K562 (cell line): Measurements from ENCODE around the gene NAGLU. TPM values are rescaled to one million over a fixed set of nuclear protein-coding genes. Genes with fewer than 3 reads are reported as not detected.

Experiments used
- GTF3C2 ChIP-seq: IDR thresholded peaks from 3 replicates; pipeline ENCODE4 v1.6.1; 2011; ENCODE audit warnings: borderline replicate concordance, mild to moderate bottlenecking, moderate library complexity; ENCODE audit not compliant: insufficient read length; ENCODE audit errors: extremely low read depth
- PKNOX1 ChIP-seq: fragments of 450-650 bp; IDR thresholded peaks from 2 replicates; pipeline ENCODE4 v1.6.1; 2016
- PPARD ChIP-seq: fragments of 250-450 bp; sonication (Bioruptor Pico); IDR thresholded peaks from 2 replicates; pipeline ENCODE4 v1.8.0; 2022; ENCODE audit warnings: inconsistent platforms, mild to moderate bottlenecking, moderate library complexity
- RBM25 ChIP-seq: fragments of 200-400 bp; formaldehyde crosslinking; IDR thresholded peaks from 2 replicates; pipeline ENCODE4 v1.6.1; 2018; ENCODE audit warnings: low read length, low read depth, moderate library complexity; ENCODE audit not compliant: severe bottlenecking
- SMAD4 ChIP-seq: fragments of 250-450 bp; sonication (Bioruptor Pico); conservative IDR thresholded peaks from 2 replicates; pipeline ENCODE4 v1.8.0; 2021; ENCODE audit warnings: inconsistent platforms, mild to moderate bottlenecking, moderate library complexity
- TBL1XR1 ChIP-seq, 2 experiments: IDR thresholded peaks; 2 replicates each; pipeline ENCODE4 v1.6.1; 2012; ENCODE audit warnings: improper control_type of control experiment in 2 of 2, low read length in 2 of 2, mild to moderate bottlenecking in 1 of 2
- UBTF ChIP-seq, 2 experiments: IDR thresholded peaks; 2 replicates each; pipeline ENCODE4 v1.6.1; 2012; ENCODE audit warnings: improper control_type of control experiment in 2 of 2, low read depth in 2 of 2, low read length in 2 of 2, borderline replicate concordance in 1 of 2
- ZHX1 ChIP-seq: fragments of 150-350 bp; conservative IDR thresholded peaks from 2 replicates; pipeline ENCODE4 v1.6.1; 2014; ENCODE audit warnings: low read length
- ZNF224 ChIP-seq: sonication (generic); formaldehyde crosslinking; IDR thresholded peaks from 2 replicates; pipeline ENCODE4 v1.8.0; 2022; ENCODE audit warnings: mild to moderate bottlenecking, missing genetic modification reagents
- ZNF398 ChIP-seq: fragments of 250-450 bp; sonication (Bioruptor Pico); IDR thresholded peaks from 2 replicates; pipeline ENCODE4 v1.8.0; 2021; ENCODE audit warnings: moderate library complexity, mild to moderate bottlenecking, inconsistent platforms
- ZNF518B ChIP-seq: fragments of 250-450 bp; sonication (Bioruptor Pico); IDR thresholded peaks from 2 replicates; pipeline ENCODE4 v1.5.0; 2021; ENCODE audit warnings: mild to moderate bottlenecking, moderate library complexity
- polyA plus RNA-seq, 8 experiments: library from polyadenylated mRNA; depleted of rRNA in 4 of 8; stranded (reverse) in 5 of 8; unstranded in 3 of 8; fragments of >200 nt; fragmentation: Nextera tagmentation in 2 of 8; fragmentation: Illumina TruSeq in 1 of 8; extraction: Ambion mirVana in 2 of 8; extraction: Trizol in 1 of 8; gene quantifications; 2 replicates each; pipeline versions ENCODE4 v1.2.1 to v1.2.3, GENCODE V29; 2011 to 2014; ENCODE audit warnings: inconsistent platforms in 1 of 8, missing spikeins in 1 of 8
- total RNA-seq, 7 experiments: library from RNA; depleted of rRNA in 6 of 7; stranded (reverse); fragments of >200 nt in 6 of 7; fragmentation: Illumina TruSeq in 2 of 7; extraction: Trizol in 2 of 7; gene quantifications; 2 replicates each; pipeline versions ENCODE4 v1.2.1 to v1.2.3, GENCODE V29; 2011 to 2021; ENCODE audit warnings: low replicate concordance in 1 of 7

NAGLU gene
- total and polyA plus RNA-seq, 9 of the 15 experiments (the other 6 are each of a cell fraction or from before 2014, with no cell fraction given), result 0.04 to 21.5 (median 8.5) TPM

GRCh38 chr17:42553866-42554249, 17.8 kb downstream of the NAGLU start (continued):
- no peak for TF ChIP-seq GTF3C2
- no peak for TF ChIP-seq ZHX1
- TF ChIP-seq PPARD (CRISPR knock-in tag), result no peak
- TF ChIP-seq ZNF398 (CRISPR knock-in tag), result no peak
- TF ChIP-seq ZNF518B (CRISPR knock-in tag), result no peak
- no peak for TF ChIP-seq SMAD4 (CRISPR knock-in tag)
- peak; percentile 64 for TF ChIP-seq RBM25
- TF ChIP-seq ZNF224 (CRISPR knock-in tag), result no peak
- no peak for TF ChIP-seq UBTF (IDR thresholded peaks at IDR 0.05; ENCODE audit: borderline replicate concordance in 1 of 2, low read depth in 2 of 2, low read length in 2 of 2)
- no peak for TF ChIP-seq PKNOX1
- no peak for TF ChIP-seq TBL1XR1 (IDR thresholded peaks at IDR 0.05; ENCODE audit: low read length in 2 of 2)
